ENCODE data around the gene TNS1. TPM values are rescaled to one million over a fixed set of nuclear protein-coding genes. Genes with fewer than 3 reads are reported as not detected.
"Not testable (repeated sequence)": the region's sequence is repeated elsewhere in the genome, so short reads cannot be mapped to it uniquely, and the experiment has no call there.

TNS1 gene
- total RNA-seq, 1 experiment from 2014 or later, result 3.1 TPM

GRCh38 chr2:217808967-217809366 is 193.8 kb downstream of the TNS1 start:
- H3K36me3 ChIP-seq (replicated peaks; ENCODE audit: control insufficient read depth, insufficient read depth, low read length); DNase-seq; H3K27me3 ChIP-seq (ENCODE audit: control insufficient read depth, insufficient read depth, low read length); H3K4me3 ChIP-seq (ENCODE audit: insufficient read depth, low read depth, low read length): not testable (repeated sequence)

- Histone ChIP-seq H3K4me3 (ENCODE audit: insufficient read depth, low read depth, low read length) (no peak overlapping the region), H3K27me3 (ENCODE audit: control insufficient read depth, insufficient read depth, low read length) (no peaks in the 10 kb centered on the region), H3K36me3 (replicated peaks; ENCODE audit: control insufficient read depth, insufficient read depth, low read length) (no peaks in the 10 kb centered on the region; the same call in 1 of the 2 replicates)
- no peak for DNase-seq
Observed at GRCh38 chr2:217808326-217808725, 194.5 kb downstream of the TNS1 start.

GRCh38 chr2:217807753-217808152 is 195.0 kb downstream of the TNS1 start:
- Histone ChIP-seq H3K4me3 (ENCODE audit: insufficient read depth, low read depth, low read length) (no peak overlapping the region), H3K27me3 (ENCODE audit: control insufficient read depth, insufficient read depth, low read length) (no peaks in the 10 kb centered on the region), H3K36me3 (replicated peaks; ENCODE audit: control insufficient read depth, insufficient read depth, low read length) (no peaks in the 10 kb centered on the region; the same call in 1 of the 2 replicates)
- DNase-seq, result no peak

GRCh38 chr2:217807025-217807424 is 195.8 kb downstream of the TNS1 start:
- Histone ChIP-seq H3K27me3 (ENCODE audit: control insufficient read depth, insufficient read depth, low read length) (no peaks in the 10 kb centered on the region), H3K36me3 (replicated peaks; ENCODE audit: control insufficient read depth, insufficient read depth, low read length) (no peaks in the 10 kb centered on the region; the same call in 1 of the 2 replicates), H3K4me3 (ENCODE audit: insufficient read depth, low read depth, low read length) (no peak overlapping the region)
- no peak for DNase-seq

GRCh38 chr2:217806482-217806765 is 196.4 kb downstream of the TNS1 start:
- Histone ChIP-seq H3K36me3 (replicated peaks; ENCODE audit: control insufficient read depth, insufficient read depth, low read length) (no peaks in the 10 kb centered on the region; the same call in 1 of the 2 replicates), H3K27me3 (ENCODE audit: control insufficient read depth, insufficient read depth, low read length) (no peaks in the 10 kb centered on the region), H3K4me3 (ENCODE audit: insufficient read depth, low read depth, low read length) (no peak overlapping the region)
- no peak for DNase-seq

- no peaks in the 10 kb centered on the region; the same call in 1 of the 2 replicates for H3K36me3 ChIP-seq (replicated peaks; ENCODE audit: control insufficient read depth, insufficient read depth, low read length)
- no peak for DNase-seq
- H3K27me3 ChIP-seq (ENCODE audit: control insufficient read depth, insufficient read depth, low read length), result no peaks in the 10 kb centered on the region
- H3K4me3 ChIP-seq (ENCODE audit: insufficient read depth, low read depth, low read length), result no peak overlapping the region
Observed at GRCh38 chr2:217805668-217806481, 196.9 kb downstream of the TNS1 start.

- H3K36me3 ChIP-seq (replicated peaks; ENCODE audit: control insufficient read depth, insufficient read depth, low read length), result no peaks in the 10 kb centered on the region; the same call in 1 of the 2 replicates
- H3K27me3 ChIP-seq (ENCODE audit: control insufficient read depth, insufficient read depth, low read length), result no peaks in the 10 kb centered on the region
- DNase-seq, result no peak
- H3K4me3 ChIP-seq (ENCODE audit: insufficient read depth, low read depth, low read length), result no peak overlapping the region
Observed at GRCh38 chr2:217804791-217805667, 197.8 kb downstream of the TNS1 start.

GRCh38 chr2:217804338-217804737 is 198.5 kb downstream of the TNS1 start:
- H3K36me3 ChIP-seq (replicated peaks; ENCODE audit: control insufficient read depth, insufficient read depth, low read length), result no peaks in the 10 kb centered on the region
- no peaks in the 10 kb centered on the region for H3K27me3 ChIP-seq (ENCODE audit: control insufficient read depth, insufficient read depth, low read length)
- no peak overlapping the region for H3K4me3 ChIP-seq (ENCODE audit: insufficient read depth, low read depth, low read length)
- DNase-seq, result peak; percentile 69

- no peak for DNase-seq
- no peak overlapping the region for H3K4me3 ChIP-seq (ENCODE audit: insufficient read depth, low read depth, low read length)
- H3K27me3 ChIP-seq (ENCODE audit: control insufficient read depth, insufficient read depth, low read length), result no peaks in the 10 kb centered on the region
- no peaks in the 10 kb centered on the region for H3K36me3 ChIP-seq (replicated peaks; ENCODE audit: control insufficient read depth, insufficient read depth, low read length)
Observed at GRCh38 chr2:217803653-217803960, 199.2 kb downstream of the TNS1 start.

- no peak for DNase-seq
- no peaks in the 10 kb centered on the region for H3K36me3 ChIP-seq (replicated peaks; ENCODE audit: control insufficient read depth, insufficient read depth, low read length)
- H3K4me3 ChIP-seq (ENCODE audit: insufficient read depth, low read depth, low read length), result no peak overlapping the region
- H3K27me3 ChIP-seq (ENCODE audit: control insufficient read depth, insufficient read depth, low read length), result no peaks in the 10 kb centered on the region
Observed at GRCh38 chr2:217802876-217803652, 199.7 kb downstream of the TNS1 start.

GRCh38 chr2:217802266-217802665 is 200.5 kb downstream of the TNS1 start:
- Histone ChIP-seq H3K27me3 (ENCODE audit: control insufficient read depth, insufficient read depth, low read length) (no peaks in the 10 kb centered on the region), H3K36me3 (replicated peaks; ENCODE audit: control insufficient read depth, insufficient read depth, low read length) (no peaks in the 10 kb centered on the region), H3K4me3 (ENCODE audit: insufficient read depth, low read depth, low read length) (no peak overlapping the region)
- no peak for DNase-seq

- peak; percentile 49 for DNase-seq
- Histone ChIP-seq H3K36me3 (replicated peaks; ENCODE audit: control insufficient read depth, insufficient read depth, low read length) (no peaks in the 10 kb centered on the region), H3K4me3 (ENCODE audit: insufficient read depth, low read depth, low read length) (no peak overlapping the region), H3K27me3 (ENCODE audit: control insufficient read depth, insufficient read depth, low read length) (no peaks in the 10 kb centered on the region)
Observed at GRCh38 chr2:217801711-217802110, 201.1 kb downstream of the TNS1 start.

GRCh38 chr2:217801115-217801531 is 201.7 kb downstream of the TNS1 start:
- Histone ChIP-seq H3K36me3 (replicated peaks; ENCODE audit: control insufficient read depth, insufficient read depth, low read length) (no peaks in the 10 kb centered on the region), H3K4me3 (ENCODE audit: insufficient read depth, low read depth, low read length) (no peak overlapping the region), H3K27me3 (ENCODE audit: control insufficient read depth, insufficient read depth, low read length) (no peaks in the 10 kb centered on the region)
- DNase-seq, result peak; percentile 60

GRCh38 chr2:217800433-217801114 is 202.2 kb downstream of the TNS1 start:
- Histone ChIP-seq H3K27me3 (ENCODE audit: control insufficient read depth, insufficient read depth, low read length) (no peaks in the 10 kb centered on the region), H3K4me3 (ENCODE audit: insufficient read depth, low read depth, low read length) (no peak overlapping the region), H3K36me3 (replicated peaks; ENCODE audit: control insufficient read depth, insufficient read depth, low read length) (no peaks in the 10 kb centered on the region)
- peak; percentile 26 for DNase-seq

Measured in H7 (cell line).